ENCODE measurements around the gene GRIK2. TPM values are rescaled to one million over a fixed set of nuclear protein-coding genes. Genes with fewer than 3 reads are reported as not detected.

The GRIK2 gene
- total RNA-seq, 1 experiment from 2014 or later = 1.4 TPM

DNA sequence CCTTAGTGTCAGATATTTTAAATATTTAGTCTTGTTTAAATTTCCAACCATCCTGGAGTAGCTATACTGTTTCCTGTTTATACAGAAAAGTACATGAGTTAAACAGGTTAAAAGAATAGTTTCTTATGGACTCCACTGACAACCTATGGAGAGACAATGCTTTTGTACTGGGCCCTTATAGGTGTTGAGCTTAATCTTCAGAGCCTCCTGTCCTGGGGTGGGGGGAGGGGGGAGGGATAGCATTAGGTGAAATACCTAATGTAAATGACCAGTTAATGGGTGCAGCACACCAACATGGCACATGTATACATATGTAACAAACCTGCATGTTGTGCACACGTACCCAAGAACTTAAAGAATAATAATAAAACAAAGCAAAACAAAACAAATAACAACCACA, 322.9 kb downstream of the GRIK2 start:
- no peak for DNase-seq (ENCODE audit: low spot score)

- DNase-seq (ENCODE audit: low spot score) = no peak
Measured at GRCh38 chr6:101716810-101717209, 323.3 kb downstream of the GRIK2 start.

DNA sequence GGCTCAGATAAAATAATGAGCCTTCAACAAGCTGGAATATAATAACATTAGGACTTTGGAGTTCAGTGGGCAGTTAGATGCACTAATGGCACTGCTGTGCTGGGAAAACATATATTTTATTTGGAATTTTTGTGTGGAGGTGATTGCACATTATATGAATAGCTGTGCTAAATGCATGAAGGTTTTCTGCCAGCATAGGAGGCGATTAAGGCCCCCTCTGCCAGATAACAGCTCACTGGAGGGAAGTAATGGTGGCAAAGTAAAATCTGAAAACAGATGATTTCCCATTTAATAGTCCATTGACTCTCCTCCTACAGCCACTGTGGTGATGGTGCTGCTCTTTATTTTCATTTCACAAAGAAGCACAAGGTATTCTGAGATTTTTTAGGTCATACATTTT, 326.0 kb downstream of the GRIK2 start:
- no peak for DNase-seq (ENCODE audit: low spot score)

GRCh38 chr6:101722471-101722870, 329.0 kb downstream of the GRIK2 start:
- DNase-seq (ENCODE audit: low spot score) = no peak

DNA sequence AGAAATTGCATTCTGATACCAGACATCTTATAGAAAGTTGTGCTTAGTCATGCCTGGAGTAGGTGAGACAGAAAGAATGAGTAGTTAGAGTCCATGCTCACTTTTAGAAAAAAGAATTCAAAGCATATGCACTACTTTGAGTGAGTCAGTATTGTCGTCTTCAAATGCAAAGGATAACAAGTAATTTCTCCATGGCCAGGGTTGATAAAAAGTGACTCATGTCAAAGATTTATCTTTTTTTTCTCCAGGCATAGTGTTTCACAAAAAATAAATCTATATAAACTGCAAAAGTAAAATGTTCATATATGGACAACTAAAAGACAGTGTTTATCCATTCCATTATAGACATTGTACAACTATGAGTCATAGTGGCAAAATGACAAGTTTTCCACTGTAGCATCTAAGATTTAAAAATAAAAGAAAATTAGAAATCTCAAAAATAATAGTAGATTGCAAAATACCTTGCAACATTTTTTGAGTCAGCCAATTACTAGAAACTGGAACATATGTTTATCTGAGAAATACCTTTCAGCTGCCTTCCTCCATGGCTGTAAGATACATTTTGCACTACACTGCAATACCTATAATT, 329.6 kb downstream of the GRIK2 start:
- DNase-seq (ENCODE audit: low spot score) = peak; percentile 42

DNA sequence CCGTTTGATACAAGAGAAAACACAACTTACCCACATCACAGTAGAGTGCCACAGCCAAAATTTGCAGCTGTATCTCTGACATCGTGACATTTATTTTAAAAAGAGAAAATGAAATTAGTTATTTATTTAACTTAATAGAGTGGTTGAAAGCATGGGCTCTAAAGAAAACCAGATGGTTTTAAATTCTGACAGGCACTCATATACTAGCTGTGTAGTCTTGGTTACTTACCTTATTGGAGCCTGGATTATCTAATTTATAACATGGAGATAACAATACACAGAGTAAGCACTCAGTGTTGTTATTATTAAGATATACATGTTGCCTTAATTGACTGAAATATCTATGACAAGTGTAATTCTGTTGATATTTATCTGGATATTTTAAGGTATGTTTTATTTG, 334.9 kb downstream of the GRIK2 start:
- DNase-seq (ENCODE audit: low spot score) = no peak

- DNase-seq (ENCODE audit: low spot score) = no peak
Measured at GRCh38 chr6:101728956-101729355, 335.4 kb downstream of the GRIK2 start.

DNA sequence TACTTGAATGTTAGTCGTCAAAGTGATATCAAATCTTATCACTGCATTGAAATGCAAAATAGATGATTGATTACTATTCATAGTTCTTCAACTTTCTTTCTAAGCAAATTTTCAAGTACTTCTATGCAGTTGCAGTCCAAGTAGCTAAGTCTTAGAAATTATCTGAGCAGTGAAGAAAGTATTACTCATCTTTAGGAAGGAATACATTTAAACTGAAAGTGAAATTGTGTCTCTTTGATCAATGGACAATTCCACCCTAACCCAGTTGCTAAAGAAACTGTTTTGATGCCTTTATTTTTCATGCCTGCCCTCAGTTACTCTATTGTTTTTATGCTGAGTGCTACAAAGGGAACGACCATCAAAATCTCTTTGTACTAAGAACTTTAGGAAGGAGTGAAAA, 337.4 kb downstream of the GRIK2 start:
- no peak for DNase-seq (ENCODE audit: low spot score)

- no peak for DNase-seq (ENCODE audit: low spot score)
Measured at GRCh38 chr6:101733899-101734298, 340.4 kb downstream of the GRIK2 start.

- no peak for DNase-seq (ENCODE audit: low spot score)
Measured at GRCh38 chr6:101738481-101738880, 345.0 kb downstream of the GRIK2 start.

DNA sequence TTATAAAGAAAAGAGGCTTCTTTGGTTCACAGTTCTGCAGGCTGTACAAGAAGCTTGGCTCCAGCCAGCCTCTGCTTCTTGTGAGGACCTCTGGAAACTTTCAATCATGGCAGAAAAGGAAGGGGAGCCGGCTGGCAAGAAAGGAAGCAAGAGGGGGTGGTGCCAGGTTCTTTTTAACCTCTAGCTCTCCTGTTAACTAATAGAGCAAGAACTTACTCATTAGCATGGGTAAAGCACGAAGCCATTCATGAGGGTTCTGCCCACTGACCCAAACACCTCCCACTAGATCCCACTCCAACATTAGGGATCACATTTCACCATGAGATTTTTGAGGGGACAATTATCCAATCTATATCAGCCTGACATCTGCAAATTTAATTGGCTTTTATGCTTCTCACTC, 347.1 kb downstream of the GRIK2 start:
- DNase-seq (ENCODE audit: low spot score) = no peak

DNA sequence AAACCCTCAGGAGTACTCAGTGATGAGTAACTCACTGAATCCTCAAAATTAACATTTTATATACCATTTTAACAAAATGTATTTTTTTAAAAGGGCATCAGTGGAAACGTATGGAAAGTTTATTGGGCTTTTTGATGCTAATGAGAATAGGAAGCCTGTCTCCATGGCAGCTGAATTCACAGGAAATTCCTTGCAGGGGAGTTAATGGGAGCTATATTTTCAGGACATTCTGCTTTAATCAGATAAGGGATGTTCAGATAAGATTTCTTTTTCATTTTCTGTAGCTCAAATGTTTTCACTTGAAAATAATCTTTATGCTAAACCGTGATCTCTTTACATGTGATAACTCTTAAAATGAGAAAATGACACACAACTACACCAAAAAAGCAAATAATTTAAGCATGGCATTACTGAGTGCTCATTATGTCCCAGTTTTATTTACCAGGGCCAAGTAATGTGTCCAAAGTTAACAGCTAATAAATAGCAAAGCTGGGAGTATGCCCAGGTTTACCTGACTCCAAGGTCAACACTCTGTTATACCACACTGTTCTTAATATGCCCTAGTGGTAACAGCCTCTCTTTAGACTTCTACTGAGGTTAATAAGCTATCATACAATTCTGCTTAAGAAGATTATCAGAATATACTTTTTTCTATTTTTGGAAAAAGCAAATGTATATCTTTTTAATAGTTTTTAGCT, 348.1 kb downstream of the GRIK2 start:
- DNase-seq (ENCODE audit: low spot score) = no peak

- no peak for DNase-seq (ENCODE audit: low spot score)
Measured at GRCh38 chr6:101747160-101747559, 353.7 kb downstream of the GRIK2 start.

DNA sequence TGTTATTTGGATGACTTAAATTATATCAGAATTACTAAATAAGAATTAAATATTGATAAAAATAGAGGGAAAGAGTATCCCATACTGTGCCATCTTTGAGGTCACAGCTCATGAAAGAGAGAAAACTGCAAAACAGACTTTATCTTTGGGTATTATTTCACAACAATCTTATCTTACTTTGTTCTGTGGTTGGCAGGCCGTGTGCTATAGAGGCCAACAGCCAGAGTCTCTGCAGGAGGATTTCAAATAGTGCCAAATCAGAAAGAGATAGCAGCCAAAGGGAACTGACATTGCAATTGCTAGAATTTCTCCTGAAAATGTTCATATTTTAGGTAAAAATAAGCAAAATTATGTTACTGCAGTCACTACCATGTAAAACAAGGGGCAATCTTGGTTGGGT, 354.2 kb downstream of the GRIK2 start:
- DNase-seq (ENCODE audit: low spot score) = no peak

- no peak for DNase-seq (ENCODE audit: low spot score)
Measured at GRCh38 chr6:101755931-101756330, 362.4 kb downstream of the GRIK2 start.

DNA sequence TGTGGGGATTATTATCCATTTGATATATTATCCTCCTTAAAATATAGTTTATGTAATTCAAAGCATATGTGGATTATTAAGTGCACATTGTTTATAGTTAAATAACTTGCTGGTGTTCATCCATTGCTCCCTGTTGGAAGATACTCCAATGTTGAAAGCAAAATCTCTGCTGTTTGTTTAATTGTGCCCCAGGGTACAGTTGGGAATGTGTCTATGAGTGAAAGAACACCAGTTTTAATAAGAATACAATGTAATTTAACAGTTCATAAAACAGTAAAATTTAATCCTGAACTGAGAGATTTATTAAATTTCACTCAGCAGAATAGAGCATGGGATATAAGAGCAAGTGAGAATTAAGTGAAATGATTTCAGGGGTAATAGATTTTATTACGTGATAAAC, 364.9 kb downstream of the GRIK2 start:
- DNase-seq (ENCODE audit: low spot score) = no peak

GRCh38 chr6:101760843-101761621, 367.5 kb downstream of the GRIK2 start:
- no peak for DNase-seq (ENCODE audit: low spot score)

DNA sequence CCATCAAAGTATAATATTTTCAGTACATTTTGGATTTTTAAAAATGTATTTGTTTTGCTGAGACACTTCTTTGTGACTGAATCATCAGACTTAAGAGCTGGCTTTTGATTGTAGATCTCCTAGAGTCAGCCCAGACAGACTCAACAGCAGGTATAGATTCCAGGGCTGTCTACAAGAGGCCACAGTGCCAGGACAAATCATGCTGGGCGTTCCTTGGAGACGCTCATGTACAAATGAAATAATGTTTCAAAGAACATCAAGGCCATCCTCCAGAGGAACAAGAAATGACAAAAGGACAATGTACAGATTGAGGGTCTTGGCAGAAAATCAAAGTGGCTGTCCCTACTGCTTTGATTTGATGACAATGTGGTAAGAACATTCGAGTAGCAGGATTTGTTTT, 369.3 kb downstream of the GRIK2 start:
- DNase-seq (ENCODE audit: low spot score) = no peak

- DNase-seq (ENCODE audit: low spot score) = no peak
Measured at GRCh38 chr6:101765281-101765680, 371.8 kb downstream of the GRIK2 start.

DNA sequence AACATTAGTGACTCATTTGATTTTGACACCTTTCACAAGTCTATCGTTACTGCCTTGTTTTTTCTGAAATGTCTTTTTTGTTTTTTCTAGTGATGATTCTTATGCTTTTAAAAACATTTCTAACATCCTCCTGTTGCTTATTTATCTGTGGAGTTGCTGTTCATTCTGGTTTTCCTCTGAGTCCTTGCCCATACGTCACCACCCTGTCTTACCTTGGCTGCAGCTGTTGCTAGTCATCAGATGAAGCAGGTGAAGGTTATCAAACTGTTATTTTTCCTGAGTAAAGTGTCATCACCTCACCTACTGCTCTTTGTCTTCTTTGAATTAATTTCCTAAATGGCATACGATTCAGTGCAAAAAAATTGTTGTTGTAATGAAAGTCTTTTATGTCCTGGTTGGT, 376.6 kb downstream of the GRIK2 start:
- no peak for DNase-seq (ENCODE audit: low spot score)

GRCh38 chr6:101776919-101777350, 383.4 kb downstream of the GRIK2 start:
- no peak for DNase-seq (ENCODE audit: low spot score)

GRCh38 chr6:101777646-101778045, 384.1 kb downstream of the GRIK2 start:
- DNase-seq (ENCODE audit: low spot score) = no peak

Measured in H4 (cell line).